Astrocyte (in vitro differentiated cells and primary cell): Measurements from ENCODE around the gene SSX2IP. TPM values are rescaled to one million over a fixed set of nuclear protein-coding genes. Genes with fewer than 3 reads are reported as not detected.

Experiments used
- DNase-seq: peaks from one replicate; pipeline ENCODE4 v3.0.0-alpha.2; 2010; ENCODE audit warnings: low read depth
- FAIRE-seq: peaks from 2 replicates; lab custom pipeline; 2011; peaks lifted over from hg19 to GRCh38; lab: Jason Lieb, UNC
- H2AFZ ChIP-seq: 2 replicates; pipeline ENCODE4 v1.6.0; 2012; ENCODE audit warnings: low read depth, low read length, inconsistent platforms
- H3K27ac ChIP-seq: 2 replicates; pipeline ENCODE4 v1.5.1; 2011; ENCODE audit warnings: low read depth, low read length, inconsistent platforms
- H3K27me3 ChIP-seq: 2 replicates; pipeline ENCODE4 v1.6.0; 2011; ENCODE audit warnings: low read length, inconsistent platforms; ENCODE audit not compliant: insufficient read depth
- H3K36me3 ChIP-seq: 2 replicates; pipeline ENCODE4 v1.5.1; 2011; ENCODE audit warnings: low read length, inconsistent platforms; ENCODE audit not compliant: insufficient read depth
- H3K4me1 ChIP-seq: 2 replicates; pipeline ENCODE4 v1.5.1; 2011; ENCODE audit warnings: low read length, inconsistent platforms; ENCODE audit not compliant: insufficient read depth
- H3K4me2 ChIP-seq: 2 replicates; pipeline ENCODE4 v1.6.0; 2012; ENCODE audit warnings: low read length, inconsistent platforms
- H3K4me3 ChIP-seq: 2 replicates; pipeline ENCODE4 v1.5.1; 2011; ENCODE audit warnings: low read depth, mild to moderate bottlenecking, low read length, inconsistent platforms; ENCODE audit not compliant: insufficient read depth
- H3K79me2 ChIP-seq: 2 replicates; pipeline ENCODE4 v1.6.0; 2012; ENCODE audit warnings: mild to moderate bottlenecking, low read length, inconsistent platforms; ENCODE audit not compliant: insufficient read depth
- H3K9ac ChIP-seq: 2 replicates; pipeline ENCODE4 v1.6.0; 2012; ENCODE audit warnings: mild to moderate bottlenecking, low read length, inconsistent platforms
- H3K9me3 ChIP-seq: 2 replicates; pipeline ENCODE4 v1.5.1; 2012; ENCODE audit warnings: low read depth, mild to moderate bottlenecking, low read length, inconsistent platforms; ENCODE audit not compliant: insufficient read depth
- H4K20me1 ChIP-seq: 2 replicates; pipeline ENCODE4 v1.6.0; 2012; ENCODE audit warnings: low read length, inconsistent platforms; ENCODE audit not compliant: insufficient read depth
- H3K27ac Mint-ChIP-seq: one replicate; pipeline ENCODE4 v1.8.0; 2021; ENCODE audit warnings: mild to moderate bottlenecking, mixed read lengths; ENCODE audit not compliant: unreplicated experiment
- H3K27me3 Mint-ChIP-seq: one replicate; pipeline ENCODE4 v1.8.0; 2021; ENCODE audit warnings: low read depth, mixed read lengths; ENCODE audit not compliant: unreplicated experiment
- H3K36me3 Mint-ChIP-seq: one replicate; pipeline ENCODE4 v1.8.0; 2021; ENCODE audit warnings: low read depth, mixed read lengths; ENCODE audit not compliant: unreplicated experiment
- H3K4me1 Mint-ChIP-seq: one replicate; pipeline ENCODE4 v1.8.0; 2021; ENCODE audit warnings: low read depth, mixed read lengths; ENCODE audit not compliant: unreplicated experiment
- H3K4me3 Mint-ChIP-seq: one replicate; pipeline ENCODE4 v1.8.0; 2021; ENCODE audit warnings: mild to moderate bottlenecking, moderate library complexity, mixed read lengths; ENCODE audit not compliant: unreplicated experiment
- H3K9me3 Mint-ChIP-seq: one replicate; pipeline ENCODE4 v1.8.0; 2021; ENCODE audit warnings: mild to moderate bottlenecking, mixed read lengths; ENCODE audit not compliant: unreplicated experiment
- EZH2 ChIP-seq: IDR thresholded peaks from 2 replicates; pipeline ENCODE4 v1.6.1; 2012; ENCODE audit warnings: mild to moderate bottlenecking, low read length, inconsistent platforms; ENCODE audit not compliant: insufficient read depth
- total RNA-seq: library from RNA; stranded (reverse); gene quantifications from 2 replicates; pipeline ENCODE4 v1.2.1, GENCODE V29; 2021
- TF ChIP-seq, protein P1 (sequence below): IDR thresholded peaks from 2 replicates; pipeline ENCODE4 v1.5.1; 2011; ENCODE audit warnings: low read depth, mild to moderate bottlenecking, inconsistent platforms, low read length, moderate library complexity; ENCODE audit not compliant: insufficient read depth

SSX2IP gene
- total RNA-seq, 1 donor from 2014 or later = 13.4 TPM

DNA sequence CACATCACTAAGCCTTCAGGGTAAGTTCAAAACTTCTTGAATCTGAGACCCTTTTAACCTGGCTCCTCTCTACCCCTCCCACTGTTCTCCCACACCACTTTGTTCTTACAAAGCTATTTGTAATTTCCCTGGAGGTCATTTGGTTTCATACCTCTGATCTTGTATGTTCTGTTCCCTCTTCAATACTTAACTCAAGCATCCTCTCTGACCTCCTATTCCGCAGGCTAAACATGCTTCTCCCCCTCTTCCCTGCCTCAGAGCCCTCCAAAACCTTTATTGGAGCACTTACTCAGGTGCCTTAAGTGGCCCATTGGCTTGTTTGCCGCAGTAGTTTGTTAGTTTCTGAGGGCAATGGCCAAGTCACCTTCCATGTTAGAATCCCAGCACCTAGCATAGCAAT is 54.8 kb downstream of the SSX2IP start:
- no peaks in the 10 kb centered on the region for H3K27me3 Mint-ChIP-seq
- H3K4me3 Mint-ChIP-seq = no peak overlapping the region
- Histone ChIP-seq H3K36me3 (no peaks in the 10 kb centered on the region), H3K27me3 (no peaks in the 10 kb centered on the region), H3K27ac (no peak overlapping the region), H3K4me2 (no peak overlapping the region), H3K79me2 (no peaks in the 10 kb centered on the region), H3K9ac (no peak overlapping the region), H2AFZ (no peak overlapping the region), H3K9me3 (no peaks in the 10 kb centered on the region), H3K4me3 (no peak overlapping the region), H3K4me1 (peaks cover 8% of the 10 kb centered on the region), H4K20me1 (no peaks in the 10 kb centered on the region)
- FAIRE-seq (no peak), DNase-seq (no peak)
- no peaks in the 10 kb centered on the region for H3K36me3 Mint-ChIP-seq
- H3K4me1 Mint-ChIP-seq = peaks cover 14% of the 10 kb centered on the region
- TF ChIP-seq, protein P1, sequence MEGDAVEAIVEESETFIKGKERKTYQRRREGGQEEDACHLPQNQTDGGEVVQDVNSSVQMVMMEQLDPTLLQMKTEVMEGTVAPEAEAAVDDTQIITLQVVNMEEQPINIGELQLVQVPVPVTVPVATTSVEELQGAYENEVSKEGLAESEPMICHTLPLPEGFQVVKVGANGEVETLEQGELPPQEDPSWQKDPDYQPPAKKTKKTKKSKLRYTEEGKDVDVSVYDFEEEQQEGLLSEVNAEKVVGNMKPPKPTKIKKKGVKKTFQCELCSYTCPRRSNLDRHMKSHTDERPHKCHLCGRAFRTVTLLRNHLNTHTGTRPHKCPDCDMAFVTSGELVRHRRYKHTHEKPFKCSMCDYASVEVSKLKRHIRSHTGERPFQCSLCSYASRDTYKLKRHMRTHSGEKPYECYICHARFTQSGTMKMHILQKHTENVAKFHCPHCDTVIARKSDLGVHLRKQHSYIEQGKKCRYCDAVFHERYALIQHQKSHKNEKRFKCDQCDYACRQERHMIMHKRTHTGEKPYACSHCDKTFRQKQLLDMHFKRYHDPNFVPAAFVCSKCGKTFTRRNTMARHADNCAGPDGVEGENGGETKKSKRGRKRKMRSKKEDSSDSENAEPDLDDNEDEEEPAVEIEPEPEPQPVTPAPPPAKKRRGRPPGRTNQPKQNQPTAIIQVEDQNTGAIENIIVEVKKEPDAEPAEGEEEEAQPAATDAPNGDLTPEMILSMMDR = no peak
- no peak for TF ChIP-seq EZH2
- H3K9me3 Mint-ChIP-seq = no peaks in the 10 kb centered on the region
- no peak overlapping the region for H3K27ac Mint-ChIP-seq

DNA sequence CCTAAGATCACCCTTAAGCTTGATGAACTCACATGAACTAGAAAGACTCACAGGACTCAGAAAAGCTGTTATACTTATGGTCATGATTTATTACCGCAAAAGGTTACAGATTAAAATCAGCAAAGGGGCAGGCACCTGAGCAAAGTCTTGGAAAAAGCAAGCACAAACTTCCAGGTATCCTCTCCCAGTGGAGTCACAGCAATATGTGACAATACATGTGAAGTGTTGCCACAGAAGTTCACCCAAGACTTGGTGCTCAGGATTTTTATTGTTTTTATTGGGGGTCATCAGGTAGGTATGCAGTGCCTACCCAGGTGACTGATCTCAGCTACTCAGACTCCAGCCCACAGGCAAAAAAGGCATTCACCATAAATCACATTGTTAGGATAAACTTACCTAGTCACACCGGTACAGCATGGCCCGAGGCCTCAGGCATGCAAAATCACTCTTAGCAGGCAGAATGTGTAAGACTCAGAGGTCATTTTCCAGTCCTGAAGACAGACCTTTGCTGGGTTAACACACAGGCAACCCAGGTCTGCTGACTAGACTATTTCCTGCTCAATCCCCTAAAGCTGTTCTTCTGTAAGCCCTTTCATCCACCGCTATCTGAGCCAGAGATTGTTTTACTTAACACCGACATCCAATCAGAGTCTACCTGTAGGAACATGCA is 55.6 kb downstream of the SSX2IP start:
- Mint-ChIP-seq H3K36me3 (no peaks in the 10 kb centered on the region), H3K4me1 (peaks cover 14% of the 10 kb centered on the region), H3K9me3 (no peaks in the 10 kb centered on the region), H3K27me3 (no peaks in the 10 kb centered on the region), H3K27ac (no peak overlapping the region), H3K4me3 (no peak overlapping the region)
- DNase-seq (no peak), FAIRE-seq (no peak)
- no peaks in the 10 kb centered on the region for H4K20me1 ChIP-seq
- TF ChIP-seq, protein P1 = no peak
- no peak for TF ChIP-seq EZH2
- H3K9me3 ChIP-seq = no peaks in the 10 kb centered on the region
- H3K4me2 ChIP-seq = no peak overlapping the region
- H3K27me3 ChIP-seq = no peaks in the 10 kb centered on the region
- H3K36me3 ChIP-seq = no peaks in the 10 kb centered on the region
- H3K4me3 ChIP-seq = no peak overlapping the region
- no peaks in the 10 kb centered on the region for H3K79me2 ChIP-seq
- H2AFZ ChIP-seq = no peak overlapping the region
- no peak overlapping the region for H3K27ac ChIP-seq
- no peak overlapping the region for H3K9ac ChIP-seq
- peaks cover 8% of the 10 kb centered on the region for H3K4me1 ChIP-seq
